H9 (cell line): ENCODE results near the gene ACTN1. TPM values are rescaled to one million over a fixed set of nuclear protein-coding genes. Genes with fewer than 3 reads are reported as not detected.

Experiments used
- DNase-seq: peaks from one replicate; pipeline ENCODE4 v3.0.0-alpha.2; 2017
- H2AFZ ChIP-seq: one replicate; pipeline ENCODE4 v1.6.1; 2013; ENCODE audit warnings: mild to moderate bottlenecking, low read length, control low read depth, moderate library complexity
- H2AK5ac ChIP-seq: 2 replicates; pipeline ENCODE4 v1.6.1; 2013; ENCODE audit warnings: low read length, control low read depth, mixed read lengths; ENCODE audit not compliant: insufficient read length
- H2BK120ac ChIP-seq: one replicate; pipeline ENCODE4 v1.6.1; 2013; ENCODE audit warnings: low read depth, mild to moderate bottlenecking, low read length, control low read depth, inconsistent platforms; ENCODE audit not compliant: poor library complexity, severe bottlenecking
- H2BK12ac ChIP-seq: 2 replicates; pipeline ENCODE4 v1.6.1; 2013; ENCODE audit warnings: low read length, control low read depth, mixed read lengths, low read depth; ENCODE audit not compliant: insufficient read length
- H2BK15ac ChIP-seq: 2 replicates; pipeline ENCODE4 v1.6.1; 2013; ENCODE audit warnings: low read depth, low read length, control low read depth
- H2BK20ac ChIP-seq: one replicate; pipeline ENCODE4 v1.6.1; 2013; ENCODE audit warnings: low read depth, mild to moderate bottlenecking, low read length, control low read depth, inconsistent platforms; ENCODE audit not compliant: poor library complexity, severe bottlenecking
- H2BK5ac ChIP-seq: 2 replicates; pipeline ENCODE4 v1.6.1; 2013; ENCODE audit warnings: low read length, control low read depth, mixed read lengths; ENCODE audit not compliant: insufficient read length
- H3K14ac ChIP-seq: 2 replicates; pipeline ENCODE4 v1.6.1; 2013; ENCODE audit warnings: low read length, control low read depth; ENCODE audit not compliant: insufficient read depth
- H3K18ac ChIP-seq: 2 replicates; pipeline ENCODE4 v1.6.1; 2013; ENCODE audit warnings: low read depth, mild to moderate bottlenecking, mixed read lengths, low read length, control low read depth; ENCODE audit not compliant: insufficient read length
- H3K23ac ChIP-seq: 2 replicates; pipeline ENCODE4 v1.6.1; 2013; ENCODE audit warnings: low read length, control low read depth, mixed read lengths, low read depth; ENCODE audit not compliant: insufficient read length
- H3K23me2 ChIP-seq: 2 replicates; pipeline ENCODE4 v1.6.1; 2013; ENCODE audit warnings: low read depth, mild to moderate bottlenecking, mixed read lengths, low read length, control low read depth; ENCODE audit not compliant: insufficient read length, poor library complexity, severe bottlenecking
- H3K27ac ChIP-seq: 2 replicates; pipeline ENCODE4 v1.5.1; 2013; ENCODE audit warnings: low read length, control low read depth, mixed read lengths, low read depth; ENCODE audit not compliant: insufficient read length
- H3K27me3 ChIP-seq: 2 replicates; pipeline ENCODE4 v1.6.1; 2013; ENCODE audit warnings: low read length, control low read depth, inconsistent platforms; ENCODE audit not compliant: insufficient read depth
- H3K4ac ChIP-seq: 2 replicates; pipeline ENCODE4 v1.6.1; 2013; ENCODE audit warnings: low read depth, mild to moderate bottlenecking, control low read depth, inconsistent platforms, low read length, moderate library complexity
- H3K4me1 ChIP-seq: 2 replicates; pipeline ENCODE4 v1.6.1; 2013; ENCODE audit warnings: low read length, control low read depth, inconsistent platforms; ENCODE audit not compliant: insufficient read depth
- H3K4me2 ChIP-seq: 2 replicates; pipeline ENCODE4 v1.6.1; 2013; ENCODE audit warnings: low read length, control low read depth, mixed read lengths; ENCODE audit not compliant: insufficient read length, insufficient read depth
- H3K56ac ChIP-seq: 2 replicates; pipeline ENCODE4 v1.6.1; 2013; ENCODE audit warnings: low read depth, mild to moderate bottlenecking, mixed read lengths, low read length, control low read depth; ENCODE audit not compliant: insufficient read length
- H3K79me1 ChIP-seq: 2 replicates; pipeline ENCODE4 v1.6.1; 2013; ENCODE audit warnings: low read depth, mild to moderate bottlenecking, moderate library complexity, low read length, control low read depth, inconsistent platforms; ENCODE audit not compliant: insufficient read depth, poor library complexity, severe bottlenecking
- H3K79me2 ChIP-seq: 2 replicates; pipeline ENCODE4 v1.6.1; 2013; ENCODE audit warnings: low read length, control low read depth, inconsistent platforms; ENCODE audit not compliant: insufficient read depth
- H3K9ac ChIP-seq: 2 replicates; pipeline ENCODE4 v1.6.1; 2013; ENCODE audit warnings: low read length, control low read depth, mixed read lengths; ENCODE audit not compliant: insufficient read length; ENCODE audit errors: extremely low read depth
- H3K9me3 ChIP-seq: one replicate; pipeline ENCODE4 v1.6.1; 2013; ENCODE audit warnings: low read depth, low read length, inconsistent platforms; ENCODE audit not compliant: control insufficient read depth
- H3T11ph ChIP-seq: one replicate; pipeline ENCODE4 v1.6.1; 2013; ENCODE audit warnings: mild to moderate bottlenecking, low read length, control low read depth, inconsistent platforms
- H4K20me1 ChIP-seq: one replicate; pipeline ENCODE4 v1.6.1; 2013; ENCODE audit not compliant: control insufficient read depth, insufficient read length, insufficient read depth
- H4K5ac ChIP-seq: 2 replicates; pipeline ENCODE4 v1.6.1; 2013; ENCODE audit warnings: low read depth, mild to moderate bottlenecking, mixed read lengths, low read length, control low read depth; ENCODE audit not compliant: insufficient read length
- H4K8ac ChIP-seq: replicated peaks from 2 replicates; pipeline ENCODE4 v1.6.1; 2013; ENCODE audit warnings: low read length, control low read depth, mixed read lengths, low read depth; ENCODE audit not compliant: insufficient read length
- H4K91ac ChIP-seq: 2 replicates; pipeline ENCODE4 v1.6.1; 2013; ENCODE audit warnings: low read depth, mild to moderate bottlenecking, moderate library complexity, mixed read lengths, low read length, control low read depth; ENCODE audit not compliant: insufficient read length
- H3K27ac Mint-ChIP-seq, 3 experiments: 2 replicates in 2 of 3; 3 replicates in 1 of 3; pipeline ENCODE4 v1.8.0; 2020 to 2021; ENCODE audit warnings: mixed read lengths in 3 of 3, mild to moderate bottlenecking in 1 of 3, moderate library complexity in 1 of 3
- H3K27me3 Mint-ChIP-seq: 2 replicates; pipeline ENCODE4 v1.8.0; 2021; ENCODE audit warnings: low read depth, mild to moderate bottlenecking, moderate library complexity, mixed read lengths
- H3K36me3 Mint-ChIP-seq, 3 experiments: 2 replicates in 2 of 3; 3 replicates in 1 of 3; pipeline ENCODE4 v1.8.0; 2020 to 2021; ENCODE audit warnings: low read depth in 3 of 3, mixed read lengths in 3 of 3; ENCODE audit not compliant: insufficient read depth in 1 of 3
- H3K4me1 Mint-ChIP-seq, 2 experiments: 2 replicates each; pipeline ENCODE4 v1.8.0; 2020; ENCODE audit warnings: mixed read lengths in 2 of 2
- H3K4me3 Mint-ChIP-seq, 2 experiments: 2 replicates in 1 of 2; 3 replicates in 1 of 2; pipeline ENCODE4 v1.8.0; 2020 to 2021; ENCODE audit warnings: mild to moderate bottlenecking in 2 of 2, mixed read lengths in 2 of 2, moderate library complexity in 1 of 2
- H3K9me3 Mint-ChIP-seq, 2 experiments: 2 replicates in 1 of 2; 3 replicates in 1 of 2; pipeline ENCODE4 v1.8.0; 2020; ENCODE audit warnings: mild to moderate bottlenecking in 2 of 2, mixed read lengths in 2 of 2, moderate library complexity in 1 of 2
- WGBS: extraction: QIAGEN DNeasy Blood & Tissue Kit; methylation state at CpG from one replicate; pipeline ENCODE4 v1.1.7; 2013; ENCODE audit warnings: missing lambda C conversion rate, low lambda C conversion rate, mixed read lengths; ENCODE audit not compliant: insufficient read length; ENCODE audit errors: extremely low coverage; 5-methylcytosine and 5-hydroxymethylcytosine counted together
- total RNA-seq: library from RNA; stranded (reverse); gene quantifications from 2 replicates; pipeline ENCODE4 v1.2.1, GENCODE V29; 2021
- TF ChIP-seq, protein P1 (sequence below): fragments of 200-600 bp; sonication (generic); conservative IDR thresholded peaks from 3 replicates; pipeline ENCODE4 v1.8.0; 2021; ENCODE audit warnings: antibody characterized with exemption, mild to moderate bottlenecking

Gene ACTN1
- total RNA-seq, 1 experiment from 2014 or later: 219 TPM

DNA sequence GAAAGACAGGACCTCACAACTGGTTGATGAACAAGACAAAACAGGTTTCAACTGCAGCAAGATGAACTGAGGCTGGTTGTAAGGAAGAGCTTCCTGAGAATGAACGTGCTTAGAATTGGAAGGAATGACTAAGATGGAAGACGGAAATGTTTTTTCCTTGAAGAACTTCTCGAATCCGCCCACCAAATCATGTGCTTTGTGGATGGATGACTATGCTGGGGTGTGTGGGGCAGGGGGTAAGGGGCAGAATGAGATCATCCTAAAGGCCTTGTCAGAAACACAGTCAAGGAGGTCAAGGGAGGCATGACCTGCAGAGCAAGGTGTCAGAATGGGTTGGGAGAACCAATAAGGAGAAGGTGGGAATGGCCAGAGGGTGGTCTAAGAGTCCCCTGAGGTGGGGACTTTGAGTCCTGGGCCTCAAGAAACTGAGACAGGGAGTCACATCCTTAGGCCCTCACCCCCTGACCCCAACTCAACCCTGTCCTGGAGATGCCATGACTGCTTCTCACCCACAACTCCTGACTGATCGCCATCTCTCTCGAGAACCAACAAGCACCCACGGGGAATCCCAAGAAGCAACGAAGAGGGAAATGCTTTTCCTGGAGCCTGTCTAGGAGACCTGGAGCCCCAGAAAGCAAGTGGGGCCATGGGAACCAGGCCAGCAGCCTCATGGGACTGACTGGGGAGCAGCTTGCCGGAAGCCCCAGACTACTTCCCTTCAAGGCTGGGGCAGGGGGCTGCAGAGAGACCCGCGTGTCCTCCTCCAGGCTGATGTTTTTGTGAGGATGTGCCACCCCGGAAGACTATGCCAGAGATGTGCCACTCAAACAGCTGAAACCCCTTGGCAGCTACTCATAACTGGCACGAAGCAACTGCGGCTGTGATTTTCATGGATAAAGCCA lies 84.0 kb downstream of the ACTN1 start:
- no peaks in the 10 kb centered on the region for H3K4me1 ChIP-seq
- H2BK5ac ChIP-seq: no peak overlapping the region
- no peaks in the 10 kb centered on the region for H3K79me2 ChIP-seq
- H3K27ac ChIP-seq: no peak overlapping the region
- H3K9ac ChIP-seq: no peak overlapping the region
- no peak overlapping the region for H3K23ac ChIP-seq
- no peak overlapping the region for H2BK120ac ChIP-seq
- no peaks in the 10 kb centered on the region for H3K27me3 ChIP-seq
- TF ChIP-seq, protein P1, sequence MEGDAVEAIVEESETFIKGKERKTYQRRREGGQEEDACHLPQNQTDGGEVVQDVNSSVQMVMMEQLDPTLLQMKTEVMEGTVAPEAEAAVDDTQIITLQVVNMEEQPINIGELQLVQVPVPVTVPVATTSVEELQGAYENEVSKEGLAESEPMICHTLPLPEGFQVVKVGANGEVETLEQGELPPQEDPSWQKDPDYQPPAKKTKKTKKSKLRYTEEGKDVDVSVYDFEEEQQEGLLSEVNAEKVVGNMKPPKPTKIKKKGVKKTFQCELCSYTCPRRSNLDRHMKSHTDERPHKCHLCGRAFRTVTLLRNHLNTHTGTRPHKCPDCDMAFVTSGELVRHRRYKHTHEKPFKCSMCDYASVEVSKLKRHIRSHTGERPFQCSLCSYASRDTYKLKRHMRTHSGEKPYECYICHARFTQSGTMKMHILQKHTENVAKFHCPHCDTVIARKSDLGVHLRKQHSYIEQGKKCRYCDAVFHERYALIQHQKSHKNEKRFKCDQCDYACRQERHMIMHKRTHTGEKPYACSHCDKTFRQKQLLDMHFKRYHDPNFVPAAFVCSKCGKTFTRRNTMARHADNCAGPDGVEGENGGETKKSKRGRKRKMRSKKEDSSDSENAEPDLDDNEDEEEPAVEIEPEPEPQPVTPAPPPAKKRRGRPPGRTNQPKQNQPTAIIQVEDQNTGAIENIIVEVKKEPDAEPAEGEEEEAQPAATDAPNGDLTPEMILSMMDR: no peak
- no peak overlapping the region for H3K56ac ChIP-seq
- H2AK5ac ChIP-seq: no peak overlapping the region
- peaks cover 5% of the 10 kb centered on the region for H3K23me2 ChIP-seq
- no peaks in the 10 kb centered on the region for H3K27me3 Mint-ChIP-seq
- no peaks in the 10 kb centered on the region for H3K4me1 Mint-ChIP-seq
- H4K91ac ChIP-seq: no peak overlapping the region
- no peak overlapping the region; the same call in 1 of the 2 replicates for H3K14ac ChIP-seq
- no peak overlapping the region for H2BK20ac ChIP-seq
- H3K18ac ChIP-seq: no peak overlapping the region
- H3K27ac Mint-ChIP-seq: peak overlapping the region in 2 of 3 experiments; percentile 3 to 5; a peak in 5 of 7 replicates
- H3K9me3 ChIP-seq: no peaks in the 10 kb centered on the region
- WGBS: no CpG with 5 or more reads among the region's 14 CpGs
- no peaks in the 10 kb centered on the region for H3K9me3 Mint-ChIP-seq
- no peak overlapping the region for H3K4ac ChIP-seq
- H4K8ac ChIP-seq: no peak overlapping the region
- no peak overlapping the region for H3K4me3 Mint-ChIP-seq
- peaks cover 40 to 92% (median 80%) of the 10 kb centered on the region in 3 experiments; a peak in 6 of 7 replicates for H3K36me3 Mint-ChIP-seq
- peaks cover 2% of the 10 kb centered on the region for H4K20me1 ChIP-seq
- no peaks in the 10 kb centered on the region for H3K79me1 ChIP-seq
- H2BK12ac ChIP-seq: no peak overlapping the region
- no peak overlapping the region for H4K5ac ChIP-seq
- no peak overlapping the region for H3K4me2 ChIP-seq
- H2AFZ ChIP-seq: no peak overlapping the region
- DNase-seq: no peak
- no peak overlapping the region for H3T11ph ChIP-seq
- no peak overlapping the region for H2BK15ac ChIP-seq
